SKM-1 (cell line): ENCODE measurements around the gene BPI.
A peak's percentile ranks its signal among the peaks of the same experiment; 100 is the strongest.
"Not testable (repeated sequence)": the region's sequence is repeated elsewhere in the genome, so short reads cannot be mapped to it uniquely, and the experiment has no call there.

Source experiments
- DNase-seq: peaks from one replicate; lab custom pipeline; 2025; ENCODE audit not compliant: unreplicated experiment; lab: John Stamatoyannopoulos, UW

BPI gene

GRCh38 chr20:38303908-38304379, at the start of gene BPI:
Gene BPI, plus strand, starts transcription at chr20:38304156. Its CDS starts 68 bp downstream, at chr20:38304224.
- peak; percentile 96 for DNase-seq

- not testable (repeated sequence) for DNase-seq
These were observed 49.3 kb upstream of the BPI start for GRCh38 chr20:38254621-38255020.

- DNase-seq: no peak
These were observed 48.6 kb upstream of the BPI start for GRCh38 chr20:38255393-38255792.

GRCh38 chr20:38256021-38256420, 47.9 kb upstream of the BPI start:
- DNase-seq: no peak

- DNase-seq: no peak
These were observed 47.0 kb upstream of the BPI start for GRCh38 chr20:38256966-38257365.

GRCh38 chr20:38258545-38259215, 45.3 kb upstream of the BPI start:
- DNase-seq: no peak

- no peak for DNase-seq
These were observed 44.0 kb upstream of the BPI start for GRCh38 chr20:38260025-38260377.

- DNase-seq: no peak
These were observed 43.4 kb upstream of the BPI start, which contains the start of gene KIAA1755 for GRCh38 chr20:38260378-38261053. Gene KIAA1755, minus strand, starts transcription at chr20:38260735. Its CDS starts 235 bp downstream, at chr20:38260500.

GRCh38 chr20:38261054-38261390, 42.9 kb upstream of the BPI start:
- no peak for DNase-seq

GRCh38 chr20:38262931-38263330, 41.0 kb upstream of the BPI start:
- no peak for DNase-seq

GRCh38 chr20:38266426-38266825, 37.5 kb upstream of the BPI start:
- no peak for DNase-seq

- no peak for DNase-seq
These were observed 36.7 kb upstream of the BPI start for GRCh38 chr20:38267296-38267695.

GRCh38 chr20:38267901-38268514, 35.9 kb upstream of the BPI start:
- DNase-seq: no peak

GRCh38 chr20:38269040-38269439, 34.9 kb upstream of the BPI start:
- no peak for DNase-seq

GRCh38 chr20:38269715-38270114, 34.2 kb upstream of the BPI start:
- no peak for DNase-seq

GRCh38 chr20:38270869-38271605, 32.9 kb upstream of the BPI start:
- DNase-seq: no peak

GRCh38 chr20:38271608-38272120, 32.3 kb upstream of the BPI start:
- no peak for DNase-seq

GRCh38 chr20:38272398-38272797, 31.6 kb upstream of the BPI start:
- no peak for DNase-seq

GRCh38 chr20:38272961-38273360, 31.0 kb upstream of the BPI start:
- DNase-seq: no peak

GRCh38 chr20:38275815-38276550, 28.0 kb upstream of the BPI start:
- DNase-seq: peak; percentile 31

- DNase-seq: no peak
These were observed 26.7 kb upstream of the BPI start for GRCh38 chr20:38277285-38277684.
